Liver (tissue), 9 donors: ENCODE measurements around the gene BDH2. TPM values are rescaled to one million over a fixed set of nuclear protein-coding genes. Genes with fewer than 3 reads are reported as not detected.

Experiments used
- DNase-seq: peaks from one replicate; pipeline ENCODE4 v3.0.0-alpha.2; 2017; ENCODE audit warnings: low spot score
- H3K27ac ChIP-seq, 2 donors: one replicate each; pipeline ENCODE4 v1.7.0; 2013; ENCODE audit warnings: inconsistent platforms in 2 of 2, low read length in 2 of 2, control low read depth in 1 of 2, low read depth in 1 of 2, mild to moderate bottlenecking in 1 of 2
- H3K27me3 ChIP-seq, 4 donors: one replicate each; pipeline versions ENCODE4 v1.6.1 to v1.7.0; 2013; ENCODE audit warnings: low read length in 3 of 4, inconsistent platforms in 1 of 4, mild to moderate bottlenecking in 1 of 4, moderate library complexity in 1 of 4; ENCODE audit not compliant: control insufficient read depth in 4 of 4, insufficient read depth in 4 of 4
- H3K36me3 ChIP-seq, 4 donors: one replicate each; pipeline versions ENCODE4 v1.6.1 to v1.7.0; 2013; ENCODE audit warnings: low read length in 3 of 4, mild to moderate bottlenecking in 3 of 4, low read depth in 1 of 4, moderate library complexity in 1 of 4; ENCODE audit not compliant: control insufficient read depth in 4 of 4, insufficient read depth in 3 of 4
- H3K4me1 ChIP-seq, 4 donors: one replicate each; pipeline versions ENCODE4 v1.6.1 to v1.7.0; 2013; ENCODE audit warnings: low read length in 3 of 4, mild to moderate bottlenecking in 3 of 4, moderate library complexity in 1 of 4; ENCODE audit not compliant: control insufficient read depth in 4 of 4, insufficient read depth in 4 of 4
- H3K4me3 ChIP-seq, 3 donors: one replicate each; pipeline versions ENCODE4 v1.6.1 to v1.7.0; 2013; ENCODE audit warnings: low read length in 3 of 3, control low read depth in 1 of 3, low read depth in 1 of 3, mild to moderate bottlenecking in 1 of 3
- H3K9ac ChIP-seq, 2 donors: one replicate each; pipeline ENCODE4 v1.7.0; 2013; ENCODE audit warnings: low read length in 2 of 2, mild to moderate bottlenecking in 2 of 2, moderate library complexity in 2 of 2, control low read depth in 1 of 2, low read depth in 1 of 2
- H3K9me3 ChIP-seq, 4 donors: one replicate each; pipeline versions ENCODE4 v1.6.1 to v1.7.0; 2013; ENCODE audit warnings: low read length in 3 of 4; ENCODE audit not compliant: control insufficient read depth in 4 of 4
- CTCF ChIP-seq: fragments of 150-350 bp; IDR thresholded peaks from 2 replicates; pipeline ENCODE4 v1.5.1; 2017; ENCODE audit warnings: improper control_type of control experiment, low read depth, low read length; ENCODE audit not compliant: missing input control
- EGR1 ChIP-seq, 2 donors: IDR thresholded peaks; 2 replicates each; pipeline ENCODE4 v1.6.1; 2016 to 2018; ENCODE audit warnings: antibody characterized with exemption in 2 of 2, low read depth in 2 of 2
- FOXA1 ChIP-seq: IDR thresholded peaks from 2 replicates; pipeline ENCODE4 v1.6.1; 2016; ENCODE audit warnings: antibody characterized with exemption
- FOXA2 ChIP-seq: IDR thresholded peaks from 2 replicates; pipeline ENCODE4 v1.6.1; 2016; ENCODE audit warnings: antibody characterized with exemption
- GABPA ChIP-seq, 2 donors: IDR thresholded peaks in 1 of 2; conservative IDR thresholded peaks in 1 of 2; 2 replicates each; pipeline ENCODE4 v1.6.1; 2016; ENCODE audit warnings: antibody characterized with exemption in 2 of 2, mild to moderate bottlenecking in 1 of 2, moderate library complexity in 1 of 2
- HNF4A ChIP-seq, 2 donors: conservative IDR thresholded peaks; 2 replicates each; pipeline ENCODE4 v1.6.1; 2016; ENCODE audit warnings: antibody characterized with exemption in 2 of 2, mild to moderate bottlenecking in 2 of 2
- HNF4G ChIP-seq: IDR thresholded peaks from 2 replicates; pipeline ENCODE4 v1.6.1; 2016; ENCODE audit warnings: antibody characterized with exemption
- JUND ChIP-seq, 2 donors: IDR thresholded peaks; 2 replicates each; pipeline ENCODE4 v1.6.1; 2016; ENCODE audit warnings: antibody characterized with exemption in 2 of 2
- NR2F2 ChIP-seq: IDR thresholded peaks from 2 replicates; pipeline ENCODE4 v1.6.1; 2016; ENCODE audit warnings: antibody characterized with exemption
- RAD21 ChIP-seq, 2 donors: IDR thresholded peaks; 2 replicates each; pipeline ENCODE4 v1.6.1; 2016; ENCODE audit warnings: antibody characterized with exemption in 2 of 2, mild to moderate bottlenecking in 2 of 2
- RXRA ChIP-seq, 2 donors: IDR thresholded peaks; 2 replicates each; pipeline ENCODE4 v1.6.1; 2017 to 2018; ENCODE audit warnings: antibody characterized with exemption in 2 of 2, mild to moderate bottlenecking in 1 of 2
- SP1 ChIP-seq: IDR thresholded peaks from 2 replicates; pipeline ENCODE4 v1.6.1; 2018; ENCODE audit warnings: antibody characterized with exemption, mild to moderate bottlenecking
- TAF1 ChIP-seq: conservative IDR thresholded peaks from 2 replicates; pipeline ENCODE4 v1.6.1; 2016; ENCODE audit warnings: antibody characterized with exemption, mild to moderate bottlenecking
- YY1 ChIP-seq: IDR thresholded peaks from 2 replicates; pipeline ENCODE4 v1.6.1; 2016; ENCODE audit warnings: antibody characterized with exemption, mild to moderate bottlenecking
- WGBS: extraction: QIAGEN DNeasy Blood & Tissue Kit; methylation state at CpG from one replicate; pipeline ENCODE4 v1.1.7; 2013; 5-methylcytosine and 5-hydroxymethylcytosine counted together
- polyA plus RNA-seq, 2 donors: library from polyadenylated mRNA; stranded (reverse) in 1 of 2; unstranded in 1 of 2; fragments of 200-250 nt in 1 of 2; fragments of >200 nt in 1 of 2; fragmentation: Nextera tagmentation in 1 of 2; extraction: Ambion mirVana in 1 of 2; gene quantifications; one replicate each; pipeline versions ENCODE4 v1.2.1 to v1.2.3, GENCODE V29; 2013 to 2015
- total RNA-seq, 2 donors: library from RNA; depleted of rRNA; stranded (reverse); fragments of >200 nt; gene quantifications; one replicate each; pipeline ENCODE4 v1.2.3, GENCODE V29; 2014
- TF ChIP-seq, protein P1 (sequence below): IDR thresholded peaks from 2 replicates; pipeline ENCODE4 v1.6.1; 2016; ENCODE audit warnings: antibody characterized with exemption
- TF ChIP-seq, protein P2 (sequence below): IDR thresholded peaks from 2 replicates; pipeline ENCODE4 v1.6.1; 2016; ENCODE audit warnings: antibody characterized with exemption
- TF ChIP-seq, protein P3 (sequence below): IDR thresholded peaks from 2 replicates; pipeline ENCODE4 v1.6.1; 2016; ENCODE audit warnings: antibody characterized with exemption
- TF ChIP-seq, protein P4 (sequence below): IDR thresholded peaks from 2 replicates; pipeline ENCODE4 v1.6.1; 2016; ENCODE audit warnings: antibody characterized with exemption, mild to moderate bottlenecking
- donor health status: healthy.
- donor health status: healthy.
- donor health status: healthy.
- donor health status: healthy.
- donor health status: healthy.

Gene BDH2
- total and polyA plus RNA-seq, 4 donors: 16.6 to 88.5 (median 35.5) TPM

DNA sequence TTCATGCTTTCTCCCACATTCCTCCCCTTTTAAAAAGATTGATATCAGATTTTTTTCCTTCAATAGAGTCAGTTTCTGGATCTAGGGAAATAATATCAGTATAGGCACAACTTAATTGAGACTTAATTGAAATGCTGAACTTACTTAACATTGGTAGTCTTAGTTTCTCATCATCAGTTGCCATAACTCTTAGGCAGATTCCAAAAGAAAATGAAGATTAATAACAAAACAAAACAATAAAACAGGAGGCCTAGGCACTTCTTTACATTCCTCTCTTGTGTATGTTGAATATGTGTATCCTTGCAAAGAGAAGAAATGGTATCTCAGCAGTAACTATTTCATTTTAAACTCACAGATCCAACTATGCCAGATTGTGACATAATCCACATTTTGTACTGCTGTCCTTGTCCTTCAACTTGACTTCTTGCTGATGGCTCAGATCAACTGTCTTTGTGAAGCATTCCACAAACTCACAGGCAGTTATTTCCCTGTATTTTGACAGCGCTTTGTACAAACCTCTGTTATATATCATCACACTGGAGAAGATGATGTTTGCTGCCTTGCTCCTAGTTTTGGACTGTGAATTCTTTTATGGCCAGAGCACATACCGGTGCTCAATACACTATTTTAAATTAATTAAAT, 14.0 kb downstream of the BDH2 start (continued):
- TF ChIP-seq RAD21 (IDR thresholded peaks at IDR 0.05): no peak
- TF ChIP-seq, protein P1, sequence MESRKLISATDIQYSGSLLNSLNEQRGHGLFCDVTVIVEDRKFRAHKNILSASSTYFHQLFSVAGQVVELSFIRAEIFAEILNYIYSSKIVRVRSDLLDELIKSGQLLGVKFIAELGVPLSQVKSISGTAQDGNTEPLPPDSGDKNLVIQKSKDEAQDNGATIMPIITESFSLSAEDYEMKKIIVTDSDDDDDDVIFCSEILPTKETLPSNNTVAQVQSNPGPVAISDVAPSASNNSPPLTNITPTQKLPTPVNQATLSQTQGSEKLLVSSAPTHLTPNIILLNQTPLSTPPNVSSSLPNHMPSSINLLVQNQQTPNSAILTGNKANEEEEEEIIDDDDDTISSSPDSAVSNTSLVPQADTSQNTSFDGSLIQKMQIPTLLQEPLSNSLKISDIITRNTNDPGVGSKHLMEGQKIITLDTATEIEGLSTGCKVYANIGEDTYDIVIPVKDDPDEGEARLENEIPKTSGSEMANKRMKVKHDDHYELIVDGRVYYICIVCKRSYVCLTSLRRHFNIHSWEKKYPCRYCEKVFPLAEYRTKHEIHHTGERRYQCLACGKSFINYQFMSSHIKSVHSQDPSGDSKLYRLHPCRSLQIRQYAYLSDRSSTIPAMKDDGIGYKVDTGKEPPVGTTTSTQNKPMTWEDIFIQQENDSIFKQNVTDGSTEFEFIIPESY: no peak

GRCh38 chr4:103079621-103080020, 20.0 kb downstream of the BDH2 start:
- Histone ChIP-seq H3K27ac (no peak overlapping the region), H3K36me3 (peaks cover 0 to 17% (median 3%) of the 10 kb centered on the region in 4 donors), H3K4me3 (no peak overlapping the region), H3K4me1 (peaks cover 0 to 7% (median 3%) of the 10 kb centered on the region in 4 donors), H3K27me3 (no peaks in the 10 kb centered on the region), H3K9ac (no peak overlapping the region), H3K9me3 (no peaks in the 10 kb centered on the region)
- 95% methylated on average over 1 of the region's 1 CpG for WGBS
- DNase-seq: no peak
- TF ChIP-seq FOXA1 (no peak), CTCF (no peak), GABPA (IDR thresholded peaks at IDR 0.05 in 1 of 2, conservative IDR thresholded peaks at IDR 0.05 in 1 of 2) (no peak), FOXA2 (no peak), YY1 (no peak), HNF4A (conservative IDR thresholded peaks at IDR 0.05) (no peak), HNF4G (no peak), RAD21 (IDR thresholded peaks at IDR 0.05) (no peak), NR2F2 (no peak), JUND (IDR thresholded peaks at IDR 0.05) (no peak), TAF1 (no peak), EGR1 (IDR thresholded peaks at IDR 0.05; ENCODE audit: low read depth in 2 of 2) (no peak), SP1 (no peak), RXRA (IDR thresholded peaks at IDR 0.05) (no peak)
- TF ChIP-seq, protein P2, sequence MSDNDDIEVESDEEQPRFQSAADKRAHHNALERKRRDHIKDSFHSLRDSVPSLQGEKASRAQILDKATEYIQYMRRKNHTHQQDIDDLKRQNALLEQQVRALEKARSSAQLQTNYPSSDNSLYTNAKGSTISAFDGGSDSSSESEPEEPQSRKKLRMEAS: no peak
- TF ChIP-seq, protein P3, sequence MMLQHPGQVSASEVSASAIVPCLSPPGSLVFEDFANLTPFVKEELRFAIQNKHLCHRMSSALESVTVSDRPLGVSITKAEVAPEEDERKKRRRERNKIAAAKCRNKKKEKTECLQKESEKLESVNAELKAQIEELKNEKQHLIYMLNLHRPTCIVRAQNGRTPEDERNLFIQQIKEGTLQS: no peak
- TF ChIP-seq, protein P1: no peak
- TF ChIP-seq, protein P4, sequence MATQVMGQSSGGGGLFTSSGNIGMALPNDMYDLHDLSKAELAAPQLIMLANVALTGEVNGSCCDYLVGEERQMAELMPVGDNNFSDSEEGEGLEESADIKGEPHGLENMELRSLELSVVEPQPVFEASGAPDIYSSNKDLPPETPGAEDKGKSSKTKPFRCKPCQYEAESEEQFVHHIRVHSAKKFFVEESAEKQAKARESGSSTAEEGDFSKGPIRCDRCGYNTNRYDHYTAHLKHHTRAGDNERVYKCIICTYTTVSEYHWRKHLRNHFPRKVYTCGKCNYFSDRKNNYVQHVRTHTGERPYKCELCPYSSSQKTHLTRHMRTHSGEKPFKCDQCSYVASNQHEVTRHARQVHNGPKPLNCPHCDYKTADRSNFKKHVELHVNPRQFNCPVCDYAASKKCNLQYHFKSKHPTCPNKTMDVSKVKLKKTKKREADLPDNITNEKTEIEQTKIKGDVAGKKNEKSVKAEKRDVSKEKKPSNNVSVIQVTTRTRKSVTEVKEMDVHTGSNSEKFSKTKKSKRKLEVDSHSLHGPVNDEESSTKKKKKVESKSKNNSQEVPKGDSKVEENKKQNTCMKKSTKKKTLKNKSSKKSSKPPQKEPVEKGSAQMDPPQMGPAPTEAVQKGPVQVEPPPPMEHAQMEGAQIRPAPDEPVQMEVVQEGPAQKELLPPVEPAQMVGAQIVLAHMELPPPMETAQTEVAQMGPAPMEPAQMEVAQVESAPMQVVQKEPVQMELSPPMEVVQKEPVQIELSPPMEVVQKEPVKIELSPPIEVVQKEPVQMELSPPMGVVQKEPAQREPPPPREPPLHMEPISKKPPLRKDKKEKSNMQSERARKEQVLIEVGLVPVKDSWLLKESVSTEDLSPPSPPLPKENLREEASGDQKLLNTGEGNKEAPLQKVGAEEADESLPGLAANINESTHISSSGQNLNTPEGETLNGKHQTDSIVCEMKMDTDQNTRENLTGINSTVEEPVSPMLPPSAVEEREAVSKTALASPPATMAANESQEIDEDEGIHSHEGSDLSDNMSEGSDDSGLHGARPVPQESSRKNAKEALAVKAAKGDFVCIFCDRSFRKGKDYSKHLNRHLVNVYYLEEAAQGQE: no peak
